ENCODE data around the gene MAGI1. TPM values are rescaled to one million over a fixed set of nuclear protein-coding genes. Genes with fewer than 3 reads are reported as not detected.
A peak's percentile ranks its signal among the peaks of the same experiment; 100 is the strongest.

The MAGI1 gene
- total RNA-seq, 3 donors from 2014 or later = 22.1 to 94.4 (median 70.5) TPM

DNA sequence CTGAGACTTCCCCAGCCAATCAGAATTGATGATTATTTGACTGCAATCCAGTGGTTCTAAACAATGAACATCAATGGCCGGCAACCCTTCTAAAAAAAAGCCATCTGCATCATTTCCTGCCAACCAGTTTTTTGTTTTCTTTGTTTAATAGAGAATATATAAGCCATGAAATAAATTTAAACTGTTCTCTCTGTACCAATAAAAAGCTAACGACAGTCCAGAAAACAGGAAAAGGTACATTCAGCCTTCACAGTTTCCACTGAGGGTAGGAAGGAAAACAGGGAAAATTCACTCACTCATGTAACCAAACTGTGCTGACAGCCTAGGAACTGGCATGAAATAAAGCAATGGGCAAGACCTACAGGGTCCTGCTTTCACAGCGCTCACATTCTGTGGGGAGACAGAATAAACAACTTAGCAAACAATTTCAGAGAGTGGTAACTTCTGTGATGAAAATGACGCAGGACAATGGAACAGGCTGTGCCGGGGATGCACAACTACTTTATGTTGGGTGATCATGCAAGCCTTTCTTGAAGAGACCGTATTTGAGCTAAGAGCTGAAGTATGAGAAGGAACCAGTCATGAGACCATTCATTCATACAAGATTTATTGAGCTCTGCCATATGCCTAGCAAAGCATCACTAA is 630.1 kb downstream of the MAGI1 start:
- DNase-seq (ENCODE audit: low spot score in 2 of 2) = no peak
- TF ChIP-seq POLR2A (IDR thresholded peaks at IDR 0.05) (no peak), POLR2AphosphoS5 (IDR thresholded peaks at IDR 0.05) (no peak)
- TF ChIP-seq, protein P1, sequence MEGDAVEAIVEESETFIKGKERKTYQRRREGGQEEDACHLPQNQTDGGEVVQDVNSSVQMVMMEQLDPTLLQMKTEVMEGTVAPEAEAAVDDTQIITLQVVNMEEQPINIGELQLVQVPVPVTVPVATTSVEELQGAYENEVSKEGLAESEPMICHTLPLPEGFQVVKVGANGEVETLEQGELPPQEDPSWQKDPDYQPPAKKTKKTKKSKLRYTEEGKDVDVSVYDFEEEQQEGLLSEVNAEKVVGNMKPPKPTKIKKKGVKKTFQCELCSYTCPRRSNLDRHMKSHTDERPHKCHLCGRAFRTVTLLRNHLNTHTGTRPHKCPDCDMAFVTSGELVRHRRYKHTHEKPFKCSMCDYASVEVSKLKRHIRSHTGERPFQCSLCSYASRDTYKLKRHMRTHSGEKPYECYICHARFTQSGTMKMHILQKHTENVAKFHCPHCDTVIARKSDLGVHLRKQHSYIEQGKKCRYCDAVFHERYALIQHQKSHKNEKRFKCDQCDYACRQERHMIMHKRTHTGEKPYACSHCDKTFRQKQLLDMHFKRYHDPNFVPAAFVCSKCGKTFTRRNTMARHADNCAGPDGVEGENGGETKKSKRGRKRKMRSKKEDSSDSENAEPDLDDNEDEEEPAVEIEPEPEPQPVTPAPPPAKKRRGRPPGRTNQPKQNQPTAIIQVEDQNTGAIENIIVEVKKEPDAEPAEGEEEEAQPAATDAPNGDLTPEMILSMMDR (IDR thresholded peaks at IDR 0.05) = no peak
- Histone ChIP-seq H3K27ac (peak overlapping the region in 1 of 2 donors; percentile 40), H3K9me3 (no peaks in the 10 kb centered on the region), H3K36me3 (no peaks in the 10 kb centered on the region), H3K4me3 (no peak overlapping the region), H3K27me3 (no peaks in the 10 kb centered on the region), H3K4me1 (no peaks in the 10 kb centered on the region)
- intact Hi-C loops (cut with DNase I; ENCODE audit: low total_unique reads) = no loop called here

DNA sequence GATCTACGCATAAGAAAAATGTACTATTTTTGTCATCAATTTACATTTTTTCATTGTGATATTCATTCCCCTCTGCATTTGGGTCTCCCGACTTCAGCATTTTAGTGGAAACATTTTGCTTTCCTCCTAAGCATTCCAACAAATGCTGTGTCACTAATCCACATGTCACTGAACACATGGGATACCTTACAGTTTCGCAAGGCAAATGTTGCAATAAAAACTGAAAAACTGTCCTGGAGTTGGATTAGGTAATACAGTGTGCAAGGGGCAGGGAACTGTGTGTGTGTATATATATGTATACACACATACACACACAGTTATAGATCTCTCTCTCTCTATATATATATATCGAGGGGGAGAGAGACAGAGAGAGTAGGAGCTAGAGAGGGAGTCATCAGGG is 632.2 kb downstream of the MAGI1 start:
- TF ChIP-seq POLR2A (IDR thresholded peaks at IDR 0.05) (no peak), POLR2AphosphoS5 (IDR thresholded peaks at IDR 0.05) (no peak)
- TF ChIP-seq, protein P1 (IDR thresholded peaks at IDR 0.05) = no peak
- no peaks in the 10 kb centered on the region for H3K4me1 ChIP-seq
- no peak for DNase-seq (ENCODE audit: low spot score in 2 of 2)

DNA sequence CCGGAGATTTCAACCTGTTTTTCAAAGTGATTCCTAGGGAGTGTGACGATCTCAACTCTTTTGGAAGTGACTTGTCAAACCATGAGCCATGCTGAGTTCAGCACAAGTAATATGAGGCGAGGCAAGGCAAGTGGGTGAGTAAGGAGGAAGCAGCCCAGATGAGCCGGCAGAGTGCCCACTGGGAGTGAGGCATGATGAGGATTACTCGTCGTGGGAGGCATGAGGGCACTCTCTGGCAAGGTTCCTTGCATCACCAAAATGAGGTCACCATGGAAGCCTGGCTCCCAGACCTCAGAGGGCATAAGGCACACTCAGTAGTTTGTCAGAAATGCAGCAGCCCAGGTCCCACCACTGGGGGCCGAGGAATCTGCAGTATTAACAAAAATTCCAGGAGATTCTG is 636.1 kb downstream of the MAGI1 start:
- H3K9me3 ChIP-seq = no peaks in the 10 kb centered on the region
- TF ChIP-seq, protein P1 (IDR thresholded peaks at IDR 0.05) = no peak
- no peak for TF ChIP-seq POLR2AphosphoS5 (IDR thresholded peaks at IDR 0.05)
- TF ChIP-seq POLR2A (IDR thresholded peaks at IDR 0.05) = no peak
- H3K27me3 ChIP-seq = no peaks in the 10 kb centered on the region
- no peak overlapping the region for H3K27ac ChIP-seq
- no peaks in the 10 kb centered on the region for H3K36me3 ChIP-seq
- DNase-seq (ENCODE audit: low spot score in 2 of 2) = no peak
- intact Hi-C loops (cut with DNase I; ENCODE audit: low total_unique reads) = no loop called here
- no peaks in the 10 kb centered on the region for H3K4me1 ChIP-seq
- no peak overlapping the region for H3K4me3 ChIP-seq

More for the DNA sequence above, 632.2 kb downstream of the MAGI1 start:
- Histone ChIP-seq H3K27ac (no peak overlapping the region), H3K27me3 (no peaks in the 10 kb centered on the region), H3K9me3 (no peaks in the 10 kb centered on the region), H3K4me3 (no peak overlapping the region), H3K36me3 (no peaks in the 10 kb centered on the region)
- intact Hi-C loops (cut with DNase I; ENCODE audit: low total_unique reads) = no loop called here

DNA sequence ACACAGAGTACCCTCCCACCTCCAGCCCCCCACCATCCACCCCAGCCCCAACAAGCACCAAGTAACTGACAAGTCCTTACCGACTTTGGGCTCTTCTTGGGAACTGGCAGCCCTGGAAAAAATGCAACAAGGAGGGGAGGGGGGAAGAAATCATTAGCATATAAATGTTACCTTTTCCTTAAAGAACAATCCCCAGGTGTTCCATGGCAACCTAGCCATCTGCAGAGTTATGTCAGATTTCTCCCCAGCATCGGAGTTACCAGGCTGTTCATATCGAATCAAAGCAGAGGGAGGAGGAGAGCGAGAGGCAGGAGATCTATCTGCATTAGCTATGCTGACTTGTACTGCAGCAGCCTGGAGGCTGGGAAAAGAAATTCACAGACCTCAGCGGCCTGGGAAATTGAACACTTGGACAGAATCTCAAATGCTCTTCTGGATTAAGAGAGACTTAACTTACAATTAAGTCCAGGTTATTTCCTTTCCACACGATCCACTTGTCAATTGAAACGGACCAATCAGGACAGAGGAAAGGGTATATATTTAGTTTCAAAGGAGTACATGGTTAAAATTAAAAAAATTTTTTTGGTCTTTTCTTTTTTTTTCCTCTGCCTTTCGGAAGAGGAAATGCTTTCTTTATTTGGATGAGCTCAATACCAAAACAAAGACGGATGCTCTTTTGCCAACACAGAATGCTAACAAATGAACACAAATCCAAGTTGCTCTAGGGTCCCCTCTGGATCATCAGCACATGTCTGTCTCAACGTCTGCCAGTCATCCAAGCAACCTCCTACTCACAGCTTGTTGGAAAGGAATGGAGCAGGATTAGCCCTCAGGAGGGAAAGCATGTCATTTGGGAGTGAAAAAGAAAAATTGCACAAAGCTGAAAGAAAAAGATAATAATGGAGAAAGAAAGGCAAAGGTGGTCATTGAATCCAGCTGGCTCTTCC is 637.1 kb downstream of the MAGI1 start:
- H3K4me1 ChIP-seq = no peaks in the 10 kb centered on the region
- no peak for DNase-seq (ENCODE audit: low spot score in 2 of 2)
- H3K27me3 ChIP-seq = no peaks in the 10 kb centered on the region
- no peaks in the 10 kb centered on the region for H3K36me3 ChIP-seq
- no peak for TF ChIP-seq POLR2A (IDR thresholded peaks at IDR 0.05)
- no peak overlapping the region for H3K4me3 ChIP-seq
- no peaks in the 10 kb centered on the region for H3K9me3 ChIP-seq
- intact Hi-C loops (cut with DNase I; ENCODE audit: low total_unique reads) = no loop called here
- H3K27ac ChIP-seq = no peak overlapping the region

DNA sequence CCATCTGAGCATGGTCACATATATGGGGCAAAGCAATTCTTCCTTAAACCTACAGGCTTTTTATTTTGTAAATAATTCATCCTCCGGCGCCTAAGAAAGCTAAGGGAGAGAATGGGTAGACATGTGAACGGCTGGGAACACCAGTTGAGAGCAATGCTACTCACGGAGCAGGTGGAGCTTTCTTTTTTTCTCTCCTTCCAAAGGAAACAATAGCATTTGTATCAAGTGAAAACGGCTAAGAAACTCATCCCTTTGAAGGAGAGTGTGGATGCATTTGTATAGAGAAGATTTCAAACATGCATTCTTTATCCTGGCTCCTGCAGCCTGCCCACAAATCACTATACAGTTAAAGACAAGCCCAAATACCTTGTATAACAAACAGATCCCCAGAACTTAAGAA is 637.8 kb downstream of the MAGI1 start:
- DNase-seq (ENCODE audit: low spot score in 2 of 2) = no peak

DNA sequence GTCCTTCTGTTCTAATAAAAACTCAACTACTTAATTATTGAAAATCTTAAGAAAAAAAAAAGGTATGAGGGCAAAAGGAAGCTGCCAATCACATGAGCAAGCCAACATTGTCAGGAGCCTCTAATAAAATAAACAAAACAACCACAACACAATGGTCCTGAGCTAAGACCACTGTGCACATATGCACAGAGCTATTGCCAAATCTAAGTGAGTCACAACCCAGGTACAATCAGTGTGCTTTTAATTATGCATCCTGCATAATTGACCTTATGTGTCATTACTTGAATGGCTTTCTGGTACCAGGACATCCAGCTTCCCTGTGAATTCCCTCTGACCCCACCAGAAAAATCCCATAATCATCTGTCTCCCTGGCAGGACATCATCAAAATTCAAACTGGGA is 639.8 kb downstream of the MAGI1 start:
- no peak overlapping the region for H3K27ac ChIP-seq
- TF ChIP-seq, protein P1 (IDR thresholded peaks at IDR 0.05) = no peak
- TF ChIP-seq POLR2A (IDR thresholded peaks at IDR 0.05) (no peak), POLR2AphosphoS5 (IDR thresholded peaks at IDR 0.05) (no peak)
- H3K9me3 ChIP-seq = no peaks in the 10 kb centered on the region

More for the DNA sequence above, 637.8 kb downstream of the MAGI1 start:
- no peak for TF ChIP-seq POLR2AphosphoS5 (IDR thresholded peaks at IDR 0.05)
- Histone ChIP-seq H3K4me3 (no peak overlapping the region), H3K36me3 (no peaks in the 10 kb centered on the region), H3K27me3 (no peaks in the 10 kb centered on the region), H3K4me1 (no peaks in the 10 kb centered on the region), H3K27ac (no peak overlapping the region), H3K9me3 (no peaks in the 10 kb centered on the region)
- intact Hi-C loops (cut with DNase I; ENCODE audit: low total_unique reads) = no loop called here

More for the DNA sequence above, 639.8 kb downstream of the MAGI1 start:
- H3K4me1 ChIP-seq = no peaks in the 10 kb centered on the region
- intact Hi-C loops (cut with DNase I; ENCODE audit: low total_unique reads) = no loop called here
- H3K27me3 ChIP-seq = no peaks in the 10 kb centered on the region
- H3K4me3 ChIP-seq = no peak overlapping the region
- no peak for DNase-seq (ENCODE audit: low spot score in 2 of 2)
- H3K36me3 ChIP-seq = no peaks in the 10 kb centered on the region

Data from breast epithelium (tissue), 4 donors.